Left hindlimb (tissue), 1 donor: ENCODE data around the gene KRT72.
"Not testable (repeated sequence)": the region's sequence is repeated elsewhere in the genome, so short reads cannot be mapped to it uniquely, and the experiment has no call there.

Experiments used
- DNase-seq: peaks from one replicate; pipeline ENCODE4 v3.0.0-alpha.2; 2018

Gene KRT72

GRCh38 chr12:52606096-52606495, 4.8 kb upstream of the KRT72 start:
- DNase-seq, result no peak

- DNase-seq, result no peak
Observed at GRCh38 chr12:52605542-52605941, 4.3 kb upstream of the KRT72 start.

DNA sequence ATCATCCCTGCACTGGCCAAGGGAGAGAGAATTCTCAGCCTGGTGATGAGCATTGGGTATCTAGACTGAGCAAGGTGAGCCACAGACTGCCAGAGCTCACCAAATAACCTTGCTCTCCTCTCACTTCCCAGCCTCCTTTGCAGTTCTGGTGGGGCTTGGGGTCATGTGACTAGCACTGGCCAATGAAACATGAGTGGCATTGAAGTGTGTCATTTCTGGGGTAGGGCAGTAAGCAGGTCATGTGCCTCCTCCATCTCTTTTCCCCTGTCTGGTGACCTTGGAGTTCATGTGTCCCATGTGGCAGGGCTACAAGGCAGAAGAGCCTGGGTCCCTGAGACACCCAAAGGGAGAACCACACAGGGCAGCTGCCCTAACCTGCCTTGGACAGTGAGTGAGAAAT, 3.6 kb upstream of the KRT72 start:
- no peak for DNase-seq

GRCh38 chr12:52603314-52603713, 2.1 kb upstream of the KRT72 start:
- no peak for DNase-seq

- DNase-seq, result no peak
Observed at GRCh38 chr12:52602552-52602951, 1.3 kb upstream of the KRT72 start.

GRCh38 chr12:52601671-52602070, 408 bp upstream of the KRT72 start:
- DNase-seq, result no peak

- no peak for DNase-seq
Observed at GRCh38 chr12:52600475-52600874, 788 bp downstream of the KRT72 start.

GRCh38 chr12:52600071-52600470, 1.2 kb downstream of the KRT72 start:
- no peak for DNase-seq

- DNase-seq, result no peak
Observed at GRCh38 chr12:52598966-52599365, 2.3 kb downstream of the KRT72 start.

DNA sequence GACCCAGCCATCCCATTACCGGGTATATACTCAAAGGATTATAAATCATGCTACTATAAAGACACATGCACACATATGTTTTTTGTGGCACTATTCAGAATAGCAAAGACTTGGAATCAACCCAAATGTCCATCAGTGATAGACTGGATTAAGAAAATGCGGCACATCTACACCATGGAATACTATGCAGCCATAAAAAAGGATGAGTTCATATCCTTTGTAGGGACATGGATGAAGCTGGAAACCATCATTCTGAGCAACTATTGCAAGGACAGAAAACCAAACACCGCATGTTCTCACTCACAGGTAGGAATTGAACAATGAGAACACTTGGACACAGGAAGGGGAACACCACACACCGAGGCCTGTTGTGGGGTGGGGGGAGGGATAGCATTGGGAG, 7.0 kb downstream of the KRT72 start:
- DNase-seq, result not testable (repeated sequence)

- DNase-seq, result no peak
Observed at GRCh38 chr12:52591521-52591920, 9.7 kb downstream of the KRT72 start.

- no peak for DNase-seq
Observed at GRCh38 chr12:52590021-52590420, 11.2 kb downstream of the KRT72 start.

DNA sequence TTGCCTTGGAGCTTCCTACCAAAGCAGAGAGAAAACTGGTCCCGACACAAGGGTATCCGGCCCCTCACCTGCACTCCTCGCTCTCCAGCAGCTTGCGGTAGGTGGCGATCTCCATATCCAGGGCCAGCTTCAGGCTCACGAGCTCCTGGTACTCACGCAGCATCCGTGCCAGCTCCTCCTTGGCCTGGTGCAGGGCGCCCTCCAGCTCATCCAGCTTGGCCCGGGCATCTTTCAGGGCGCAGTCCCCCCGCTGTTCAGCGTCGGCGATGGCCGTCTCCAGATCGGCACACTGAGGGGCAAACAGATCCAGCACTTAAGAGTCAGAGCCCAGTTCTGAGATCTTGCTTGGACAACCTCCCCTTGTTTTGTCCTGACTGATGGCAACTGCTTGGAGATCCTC, 13.7 kb downstream of the KRT72 start:
- no peak for DNase-seq

DNA sequence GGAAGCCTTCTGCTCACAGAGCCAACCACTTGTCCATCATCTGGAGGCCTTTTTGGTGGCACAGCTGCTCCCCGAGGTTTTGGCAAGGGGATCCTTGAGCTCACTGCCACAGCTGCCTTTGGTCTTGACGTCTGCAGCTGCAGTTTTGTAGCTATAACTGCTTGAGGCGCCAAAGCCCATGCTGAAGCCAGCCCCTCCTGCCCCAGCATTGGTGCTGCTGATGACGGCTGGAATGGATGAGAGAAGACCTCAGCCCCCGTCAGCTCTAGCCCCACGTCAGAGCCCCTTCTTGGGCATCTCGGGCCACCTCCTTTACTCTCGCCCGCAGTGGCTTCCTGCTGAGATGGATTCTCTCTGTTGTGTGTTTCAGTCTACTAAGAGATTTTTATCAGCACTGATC, 15.3 kb downstream of the KRT72 start:
- DNase-seq, result peak; percentile 34

DNA sequence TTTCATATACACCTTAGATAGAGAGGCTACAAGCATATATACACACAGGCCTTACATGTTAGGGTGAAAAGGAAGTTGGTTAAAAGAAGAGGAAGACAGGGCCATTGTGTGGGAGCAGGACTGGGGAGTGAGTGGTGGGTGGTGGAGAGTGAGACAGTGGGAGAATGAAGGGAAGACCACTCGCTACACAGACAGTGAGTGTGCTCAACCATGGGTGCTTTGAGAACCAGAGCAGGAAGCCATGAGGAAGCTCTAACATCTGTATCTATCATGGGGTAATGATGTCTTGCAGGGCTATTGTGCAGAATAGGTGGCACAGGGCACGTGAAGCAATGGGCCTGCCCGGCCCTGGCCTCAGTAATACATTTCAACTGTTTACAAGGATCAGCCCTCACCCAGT, 16.2 kb downstream of the KRT72 start:
- DNase-seq, result no peak

DNA sequence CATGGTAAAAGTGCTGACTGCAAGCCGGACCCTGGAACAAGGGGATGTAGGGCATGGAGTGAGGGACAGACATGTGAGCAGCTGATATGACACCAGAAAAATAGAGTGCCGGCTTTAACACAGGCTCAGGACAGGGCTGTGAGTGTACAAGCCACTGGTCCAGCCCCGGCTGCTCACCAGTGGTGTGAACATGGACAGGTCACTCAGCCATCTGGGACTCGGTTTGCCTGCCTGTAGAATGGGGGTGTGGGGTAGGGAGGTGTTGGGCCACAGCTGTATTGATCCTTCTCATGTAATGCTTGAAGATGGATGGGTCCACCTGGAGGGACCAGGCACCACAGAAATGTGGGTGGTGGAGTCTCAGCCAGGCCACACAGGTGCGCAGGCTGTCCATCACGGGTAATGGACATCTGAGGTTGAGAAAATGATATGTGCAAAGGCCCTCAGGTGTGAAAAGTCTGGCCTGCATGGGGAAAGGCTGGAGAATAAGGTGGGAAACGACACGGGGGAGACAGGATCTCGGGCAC, 17.0 kb downstream of the KRT72 start:
- DNase-seq, result no peak

DNA sequence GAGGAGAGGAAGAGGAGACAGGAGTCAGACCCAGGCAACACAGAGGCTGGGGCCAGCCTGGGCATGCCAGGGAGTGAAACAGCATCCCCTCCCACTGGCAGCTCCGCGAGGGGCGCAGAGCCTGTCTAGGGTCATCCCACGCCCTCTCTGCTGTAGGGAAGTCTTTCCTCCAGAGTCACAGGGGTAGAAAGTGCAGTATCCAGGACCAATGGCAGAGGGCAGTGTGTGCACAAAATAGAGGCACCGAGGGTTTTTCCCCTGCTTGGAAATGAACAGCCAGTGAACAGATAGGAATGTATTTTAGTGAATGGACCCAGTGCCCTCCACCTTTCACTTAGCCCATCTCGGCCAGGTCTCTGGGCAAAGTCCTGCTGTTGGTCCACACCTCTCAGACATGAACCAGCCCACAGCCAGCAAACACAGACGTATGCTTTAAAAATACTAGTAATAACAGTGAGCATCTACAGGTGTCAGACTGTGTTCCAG, 18.2 kb downstream of the KRT72 start:
- DNase-seq, result peak; percentile 53

DNA sequence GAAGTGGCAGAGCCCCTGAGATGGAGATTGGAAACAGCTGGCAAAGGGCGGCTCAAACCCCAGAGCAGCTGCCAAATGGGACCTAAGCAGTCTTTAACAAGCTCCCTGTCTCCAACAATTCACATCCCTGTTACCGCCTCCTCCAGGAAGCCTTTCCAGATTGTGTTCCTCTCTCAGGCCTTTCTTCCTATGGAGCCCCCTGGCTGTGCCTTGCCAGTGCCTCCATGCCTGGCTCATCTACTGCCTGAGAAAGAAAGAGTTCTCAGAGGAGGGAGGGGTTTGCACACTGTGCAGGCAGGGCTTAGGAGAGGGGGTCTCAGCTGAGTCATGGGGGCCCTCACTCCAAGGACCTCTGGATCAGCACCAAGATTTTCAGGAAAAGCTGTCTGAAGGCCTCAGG, 18.8 kb downstream of the KRT72 start:
- DNase-seq, result no peak

DNA sequence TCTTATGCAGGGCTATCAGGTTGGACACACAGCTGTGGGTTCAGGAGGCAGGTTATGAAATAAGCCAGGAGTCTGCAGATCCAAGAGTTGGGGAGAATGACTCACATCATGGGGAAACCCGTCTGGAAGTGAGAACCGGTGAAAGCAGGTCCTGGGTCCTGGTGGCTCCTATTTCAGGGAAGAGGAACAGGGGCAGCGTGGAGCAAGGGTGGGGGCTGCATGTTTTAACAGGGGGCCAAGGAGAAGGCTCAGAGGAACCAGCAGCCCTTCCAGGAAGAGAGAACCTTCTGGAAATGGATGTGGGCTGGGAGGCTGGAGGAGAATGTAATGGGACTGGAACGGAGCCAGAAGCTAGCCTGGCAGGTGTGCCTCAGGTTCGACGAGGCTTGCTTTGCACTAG, 19.8 kb downstream of the KRT72 start:
- DNase-seq, result no peak

- DNase-seq, result no peak
Observed at GRCh38 chr12:52581066-52581465, 20.2 kb downstream of the KRT72 start.

DNA sequence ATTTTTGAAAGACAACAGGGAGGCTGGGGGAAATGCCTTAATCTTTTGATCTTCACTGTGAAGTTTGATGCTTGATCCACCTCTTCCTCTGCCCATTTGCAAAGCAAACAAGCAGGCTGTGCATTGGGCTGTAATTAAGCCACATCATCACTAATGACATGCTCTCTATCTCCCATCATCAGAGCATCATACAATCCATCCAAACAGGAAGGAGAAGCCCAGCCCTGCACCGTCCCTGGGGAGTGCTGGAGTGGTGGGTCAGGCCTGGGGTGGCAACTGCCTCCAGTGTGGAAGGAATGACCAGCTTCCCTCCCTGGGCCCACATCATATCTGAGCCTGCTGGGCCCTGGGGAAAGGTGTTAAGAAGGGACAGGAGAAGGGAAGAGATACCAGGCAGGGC, 20.8 kb downstream of the KRT72 start:
- DNase-seq, result no peak

- DNase-seq, result no peak
Observed at GRCh38 chr12:52579468-52580465, 21.5 kb downstream of the KRT72 start.

DNA sequence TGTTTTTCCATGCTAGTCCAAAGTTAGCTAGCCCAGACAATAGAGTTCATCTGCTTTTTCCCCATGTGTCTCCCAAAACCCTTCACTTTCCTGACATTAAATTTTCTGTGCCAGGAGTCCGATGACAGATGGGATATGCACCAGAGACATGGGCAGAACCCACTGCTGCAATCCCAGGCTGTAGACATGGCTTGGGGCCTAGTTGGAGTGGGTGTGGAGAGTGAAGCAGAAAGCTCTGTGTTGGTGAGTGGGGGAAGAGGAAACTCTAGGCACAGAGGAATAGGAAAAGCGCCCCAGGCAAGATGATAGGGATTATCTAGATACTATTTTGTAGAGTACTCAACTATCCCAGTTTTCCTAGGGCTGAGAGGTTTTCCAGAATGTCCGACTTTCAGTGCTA, 22.8 kb downstream of the KRT72 start:
- no peak for DNase-seq

- DNase-seq, result no peak
Observed at GRCh38 chr12:52577316-52577715, 23.9 kb downstream of the KRT72 start.
